H9 (cell line): Measurements from ENCODE around the gene ATN1. TPM values are rescaled to one million over a fixed set of nuclear protein-coding genes. Genes with fewer than 3 reads are reported as not detected.

Experiments
- DNase-seq: peaks from one replicate; pipeline ENCODE4 v3.0.0-alpha.2; 2017
- H2AFZ ChIP-seq: one replicate; pipeline ENCODE4 v1.6.1; 2013; ENCODE audit warnings: mild to moderate bottlenecking, low read length, control low read depth, moderate library complexity
- H2AK5ac ChIP-seq: 2 replicates; pipeline ENCODE4 v1.6.1; 2013; ENCODE audit warnings: low read length, control low read depth, mixed read lengths; ENCODE audit not compliant: insufficient read length
- H2BK120ac ChIP-seq: one replicate; pipeline ENCODE4 v1.6.1; 2013; ENCODE audit warnings: low read depth, mild to moderate bottlenecking, low read length, control low read depth, inconsistent platforms; ENCODE audit not compliant: poor library complexity, severe bottlenecking
- H2BK12ac ChIP-seq: 2 replicates; pipeline ENCODE4 v1.6.1; 2013; ENCODE audit warnings: low read length, control low read depth, mixed read lengths, low read depth; ENCODE audit not compliant: insufficient read length
- H2BK15ac ChIP-seq: 2 replicates; pipeline ENCODE4 v1.6.1; 2013; ENCODE audit warnings: low read depth, low read length, control low read depth
- H2BK20ac ChIP-seq: one replicate; pipeline ENCODE4 v1.6.1; 2013; ENCODE audit warnings: low read depth, mild to moderate bottlenecking, low read length, control low read depth, inconsistent platforms; ENCODE audit not compliant: poor library complexity, severe bottlenecking
- H2BK5ac ChIP-seq: 2 replicates; pipeline ENCODE4 v1.6.1; 2013; ENCODE audit warnings: low read length, control low read depth, mixed read lengths; ENCODE audit not compliant: insufficient read length
- H3K14ac ChIP-seq: 2 replicates; pipeline ENCODE4 v1.6.1; 2013; ENCODE audit warnings: low read length, control low read depth; ENCODE audit not compliant: insufficient read depth
- H3K18ac ChIP-seq: 2 replicates; pipeline ENCODE4 v1.6.1; 2013; ENCODE audit warnings: low read depth, mild to moderate bottlenecking, mixed read lengths, low read length, control low read depth; ENCODE audit not compliant: insufficient read length
- H3K23ac ChIP-seq: 2 replicates; pipeline ENCODE4 v1.6.1; 2013; ENCODE audit warnings: low read length, control low read depth, mixed read lengths, low read depth; ENCODE audit not compliant: insufficient read length
- H3K23me2 ChIP-seq: 2 replicates; pipeline ENCODE4 v1.6.1; 2013; ENCODE audit warnings: low read depth, mild to moderate bottlenecking, mixed read lengths, low read length, control low read depth; ENCODE audit not compliant: insufficient read length, poor library complexity, severe bottlenecking
- H3K27ac ChIP-seq: 2 replicates; pipeline ENCODE4 v1.5.1; 2013; ENCODE audit warnings: low read length, control low read depth, mixed read lengths, low read depth; ENCODE audit not compliant: insufficient read length
- H3K27me3 ChIP-seq: 2 replicates; pipeline ENCODE4 v1.6.1; 2013; ENCODE audit warnings: low read length, control low read depth, inconsistent platforms; ENCODE audit not compliant: insufficient read depth
- H3K4ac ChIP-seq: 2 replicates; pipeline ENCODE4 v1.6.1; 2013; ENCODE audit warnings: low read depth, mild to moderate bottlenecking, control low read depth, inconsistent platforms, low read length, moderate library complexity
- H3K4me1 ChIP-seq: 2 replicates; pipeline ENCODE4 v1.6.1; 2013; ENCODE audit warnings: low read length, control low read depth, inconsistent platforms; ENCODE audit not compliant: insufficient read depth
- H3K4me2 ChIP-seq: 2 replicates; pipeline ENCODE4 v1.6.1; 2013; ENCODE audit warnings: low read length, control low read depth, mixed read lengths; ENCODE audit not compliant: insufficient read length, insufficient read depth
- H3K56ac ChIP-seq: 2 replicates; pipeline ENCODE4 v1.6.1; 2013; ENCODE audit warnings: low read depth, mild to moderate bottlenecking, mixed read lengths, low read length, control low read depth; ENCODE audit not compliant: insufficient read length
- H3K79me1 ChIP-seq: 2 replicates; pipeline ENCODE4 v1.6.1; 2013; ENCODE audit warnings: low read depth, mild to moderate bottlenecking, moderate library complexity, low read length, control low read depth, inconsistent platforms; ENCODE audit not compliant: insufficient read depth, poor library complexity, severe bottlenecking
- H3K79me2 ChIP-seq: 2 replicates; pipeline ENCODE4 v1.6.1; 2013; ENCODE audit warnings: low read length, control low read depth, inconsistent platforms; ENCODE audit not compliant: insufficient read depth
- H3K9ac ChIP-seq: 2 replicates; pipeline ENCODE4 v1.6.1; 2013; ENCODE audit warnings: low read length, control low read depth, mixed read lengths; ENCODE audit not compliant: insufficient read length; ENCODE audit errors: extremely low read depth
- H3K9me3 ChIP-seq: one replicate; pipeline ENCODE4 v1.6.1; 2013; ENCODE audit warnings: low read depth, low read length, inconsistent platforms; ENCODE audit not compliant: control insufficient read depth
- H3T11ph ChIP-seq: one replicate; pipeline ENCODE4 v1.6.1; 2013; ENCODE audit warnings: mild to moderate bottlenecking, low read length, control low read depth, inconsistent platforms
- H4K20me1 ChIP-seq: one replicate; pipeline ENCODE4 v1.6.1; 2013; ENCODE audit not compliant: control insufficient read depth, insufficient read length, insufficient read depth
- H4K5ac ChIP-seq: 2 replicates; pipeline ENCODE4 v1.6.1; 2013; ENCODE audit warnings: low read depth, mild to moderate bottlenecking, mixed read lengths, low read length, control low read depth; ENCODE audit not compliant: insufficient read length
- H4K8ac ChIP-seq: replicated peaks from 2 replicates; pipeline ENCODE4 v1.6.1; 2013; ENCODE audit warnings: low read length, control low read depth, mixed read lengths, low read depth; ENCODE audit not compliant: insufficient read length
- H4K91ac ChIP-seq: 2 replicates; pipeline ENCODE4 v1.6.1; 2013; ENCODE audit warnings: low read depth, mild to moderate bottlenecking, moderate library complexity, mixed read lengths, low read length, control low read depth; ENCODE audit not compliant: insufficient read length
- H3K27ac Mint-ChIP-seq, 3 experiments: 2 replicates in 2 of 3; 3 replicates in 1 of 3; pipeline ENCODE4 v1.8.0; 2020 to 2021; ENCODE audit warnings: mixed read lengths in 3 of 3, mild to moderate bottlenecking in 1 of 3, moderate library complexity in 1 of 3
- H3K27me3 Mint-ChIP-seq: 2 replicates; pipeline ENCODE4 v1.8.0; 2021; ENCODE audit warnings: low read depth, mild to moderate bottlenecking, moderate library complexity, mixed read lengths
- H3K36me3 Mint-ChIP-seq, 3 experiments: 2 replicates in 2 of 3; 3 replicates in 1 of 3; pipeline ENCODE4 v1.8.0; 2020 to 2021; ENCODE audit warnings: low read depth in 3 of 3, mixed read lengths in 3 of 3; ENCODE audit not compliant: insufficient read depth in 1 of 3
- H3K4me1 Mint-ChIP-seq, 2 experiments: 2 replicates each; pipeline ENCODE4 v1.8.0; 2020; ENCODE audit warnings: mixed read lengths in 2 of 2
- H3K4me3 Mint-ChIP-seq, 2 experiments: 2 replicates in 1 of 2; 3 replicates in 1 of 2; pipeline ENCODE4 v1.8.0; 2020 to 2021; ENCODE audit warnings: mild to moderate bottlenecking in 2 of 2, mixed read lengths in 2 of 2, moderate library complexity in 1 of 2
- H3K9me3 Mint-ChIP-seq, 2 experiments: 2 replicates in 1 of 2; 3 replicates in 1 of 2; pipeline ENCODE4 v1.8.0; 2020; ENCODE audit warnings: mild to moderate bottlenecking in 2 of 2, mixed read lengths in 2 of 2, moderate library complexity in 1 of 2
- WGBS: extraction: QIAGEN DNeasy Blood & Tissue Kit; methylation state at CpG from one replicate; pipeline ENCODE4 v1.1.7; 2013; ENCODE audit warnings: missing lambda C conversion rate, low lambda C conversion rate, mixed read lengths; ENCODE audit not compliant: insufficient read length; ENCODE audit errors: extremely low coverage; 5-methylcytosine and 5-hydroxymethylcytosine counted together
- total RNA-seq: library from RNA; stranded (reverse); gene quantifications from 2 replicates; pipeline ENCODE4 v1.2.1, GENCODE V29; 2021
- TF ChIP-seq, protein P1 (sequence below): fragments of 200-600 bp; sonication (generic); conservative IDR thresholded peaks from 3 replicates; pipeline ENCODE4 v1.8.0; 2021; ENCODE audit warnings: antibody characterized with exemption, mild to moderate bottlenecking

Gene ATN1
- total RNA-seq, 1 experiment from 2014 or later, result 103 TPM

DNA sequence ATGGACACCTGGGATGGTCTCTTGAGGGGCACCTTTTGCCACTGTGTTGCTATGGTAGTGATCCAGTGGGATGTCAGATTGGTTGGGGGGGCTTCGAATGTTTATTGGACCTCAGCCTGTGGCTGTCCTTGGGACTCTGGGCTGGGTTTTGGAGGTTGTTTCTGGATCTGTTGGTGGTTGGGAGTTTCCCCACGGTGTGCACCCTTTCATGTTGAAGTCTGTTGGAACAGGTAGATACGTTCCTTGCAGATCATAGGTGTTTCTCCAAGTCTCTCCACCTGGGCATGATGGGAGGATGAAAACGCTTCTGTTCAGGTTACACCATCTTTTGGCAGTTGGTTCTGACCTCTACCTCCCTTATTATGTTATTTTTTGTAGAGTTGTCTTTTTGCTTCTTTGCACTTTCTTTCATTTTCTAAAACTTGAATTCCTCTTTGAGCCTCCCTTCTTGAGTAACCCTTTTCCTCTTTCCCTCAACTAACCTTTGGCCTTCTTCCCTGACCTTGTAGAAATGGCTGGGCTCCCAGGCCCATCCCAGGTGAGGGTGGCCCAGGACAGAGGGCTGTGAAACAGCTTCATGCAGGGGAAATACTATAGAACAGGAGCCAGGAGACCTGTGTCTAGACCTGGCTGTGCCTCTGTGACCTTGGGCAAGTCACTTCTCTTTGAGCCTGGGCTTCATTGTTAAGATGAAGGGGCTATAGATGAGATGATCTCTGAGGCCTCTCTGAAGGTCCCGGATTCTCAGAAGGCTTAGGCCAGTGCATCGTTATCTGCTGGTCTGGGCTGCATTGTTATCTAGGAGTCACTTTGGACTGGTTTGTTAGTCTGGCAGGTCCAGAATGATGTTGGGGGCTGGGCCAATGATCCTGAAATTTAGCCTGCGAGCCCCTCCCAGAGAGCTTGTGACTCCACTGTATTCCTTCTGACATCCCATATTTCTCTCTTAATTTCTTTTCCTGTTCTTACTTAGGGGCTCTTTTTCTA, 2.0 kb downstream of the ATN1 start:
- Histone ChIP-seq H3K23ac (no peak overlapping the region), H3K23me2 (peaks cover 30% of the 10 kb centered on the region), H2BK20ac (no peak overlapping the region), H2AK5ac (no peak overlapping the region), H2BK120ac (no peak overlapping the region), H4K8ac (no peak overlapping the region), H4K5ac (no peak overlapping the region), H3T11ph (no peak overlapping the region), H2BK5ac (no peak overlapping the region), H3K4ac (no peak overlapping the region), H3K79me1 (no peaks in the 10 kb centered on the region), H3K4me1 (no peaks in the 10 kb centered on the region; the same call in 1 of the 2 replicates), H2BK12ac (no peak overlapping the region), H2AFZ (no peak overlapping the region), H3K9me3 (no peaks in the 10 kb centered on the region), H4K91ac (no peak overlapping the region), H3K14ac (no peak overlapping the region), H3K27me3 (no peaks in the 10 kb centered on the region), H3K56ac (no peak overlapping the region), H3K27ac (no peak overlapping the region), H2BK15ac (no peak overlapping the region), H3K79me2 (peaks cover 24% of the 10 kb centered on the region; the same call in 1 of the 2 replicates), H3K4me2 (peak overlapping the region; percentile 74), H3K18ac (no peak overlapping the region), H4K20me1 (no peaks in the 10 kb centered on the region), H3K9ac (peak overlapping the region; percentile 60)
- peak overlapping the region; percentile 96 to 98 for H3K4me3 Mint-ChIP-seq
- peak overlapping the region in 2 of 3 experiments; percentile 39 to 87; a peak in 4 of 7 replicates for H3K27ac Mint-ChIP-seq
- peaks cover 0 to 2% of the 10 kb centered on the region in 2 experiments; a peak in 1 of 5 replicates for H3K9me3 Mint-ChIP-seq
- no CpG with 5 or more reads among the region's 7 CpGs for WGBS
- peaks cover 48 to 53% of the 10 kb centered on the region in 2 experiments for H3K4me1 Mint-ChIP-seq
- DNase-seq, result no peak
- H3K27me3 Mint-ChIP-seq, result peaks cover 1% of the 10 kb centered on the region; the same call in 1 of the 2 replicates
- H3K36me3 Mint-ChIP-seq, result peaks cover 15 to 46% (median 26%) of the 10 kb centered on the region in 3 experiments; a peak in 6 of 7 replicates
- TF ChIP-seq, protein P1, sequence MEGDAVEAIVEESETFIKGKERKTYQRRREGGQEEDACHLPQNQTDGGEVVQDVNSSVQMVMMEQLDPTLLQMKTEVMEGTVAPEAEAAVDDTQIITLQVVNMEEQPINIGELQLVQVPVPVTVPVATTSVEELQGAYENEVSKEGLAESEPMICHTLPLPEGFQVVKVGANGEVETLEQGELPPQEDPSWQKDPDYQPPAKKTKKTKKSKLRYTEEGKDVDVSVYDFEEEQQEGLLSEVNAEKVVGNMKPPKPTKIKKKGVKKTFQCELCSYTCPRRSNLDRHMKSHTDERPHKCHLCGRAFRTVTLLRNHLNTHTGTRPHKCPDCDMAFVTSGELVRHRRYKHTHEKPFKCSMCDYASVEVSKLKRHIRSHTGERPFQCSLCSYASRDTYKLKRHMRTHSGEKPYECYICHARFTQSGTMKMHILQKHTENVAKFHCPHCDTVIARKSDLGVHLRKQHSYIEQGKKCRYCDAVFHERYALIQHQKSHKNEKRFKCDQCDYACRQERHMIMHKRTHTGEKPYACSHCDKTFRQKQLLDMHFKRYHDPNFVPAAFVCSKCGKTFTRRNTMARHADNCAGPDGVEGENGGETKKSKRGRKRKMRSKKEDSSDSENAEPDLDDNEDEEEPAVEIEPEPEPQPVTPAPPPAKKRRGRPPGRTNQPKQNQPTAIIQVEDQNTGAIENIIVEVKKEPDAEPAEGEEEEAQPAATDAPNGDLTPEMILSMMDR, result no peak
